Gastrocnemius medialis (tissue), 4 donors: Measurements from ENCODE around the gene ATP6V1F. TPM values are rescaled to one million over a fixed set of nuclear protein-coding genes. Genes with fewer than 3 reads are reported as not detected.

ENCODE experiments used
- ATAC-seq, 2 donors: fragments of 150-250 bp; one replicate each; pipeline ENCODE4 v1.9.1; 2016
- DNase-seq, 2 donors: peaks; one replicate each; pipeline ENCODE4 v3.0.0-alpha.2; 2019
- H3K27ac ChIP-seq, 4 donors: fragments of 200-600 bp; sonication (generic); 1 replicate in 1 of 4; 2 replicates in 3 of 4; pipeline ENCODE4 v1.5.1; 2016 to 2018; ENCODE audit warnings: mild to moderate bottlenecking in 2 of 4, moderate library complexity in 1 of 4
- H3K27me3 ChIP-seq, 3 donors: fragments of 200-600 bp; sonication (generic) in 2 of 3; 1 replicate in 1 of 3; 2 replicates in 2 of 3; pipeline versions ENCODE4 v1.5.1 to v1.6.0; 2016 to 2019; ENCODE audit warnings: mild to moderate bottlenecking in 1 of 3, moderate library complexity in 1 of 3
- H3K36me3 ChIP-seq, 2 donors: fragments of 200-600 bp; sonication (generic) in 1 of 2; one replicate each; pipeline ENCODE4 v1.5.1; 2017 to 2018
- H3K4me1 ChIP-seq, 2 donors: fragments of 200-600 bp; sonication (generic) in 1 of 2; one replicate each; pipeline ENCODE4 v1.5.1; 2016 to 2017; ENCODE audit warnings: mild to moderate bottlenecking in 2 of 2
- H3K4me3 ChIP-seq, 4 donors: fragments of 200-600 bp; sonication (generic) in 3 of 4; 1 replicate in 1 of 4; 2 replicates in 3 of 4; pipeline ENCODE4 v1.5.1; 2016 to 2019; ENCODE audit warnings: mild to moderate bottlenecking in 2 of 4
- H3K9me3 ChIP-seq, 3 donors: fragments of 200-600 bp; sonication (generic) in 2 of 3; 1 replicate in 1 of 3; 2 replicates in 2 of 3; pipeline ENCODE4 v1.5.1; 2016 to 2019
- CTCF ChIP-seq, 5 experiments: fragments of 450-650 bp in 3 of 5; fragments of 200-600 bp in 2 of 5; sonication (generic) in 2 of 5; IDR thresholded peaks in 4 of 5; conservative IDR thresholded peaks in 1 of 5; 1 replicate in 4 of 5; 2 replicates in 1 of 5; pipeline ENCODE4 v1.5.1; 2016 to 2019; ENCODE audit warnings: antibody characterized with exemption in 5 of 5, mild to moderate bottlenecking in 3 of 5, moderate library complexity in 3 of 5
- POLR2A ChIP-seq, 2 donors: fragments of 450-650 bp; IDR thresholded peaks; one replicate each; pipeline ENCODE4 v1.6.1; 2017; ENCODE audit warnings: antibody characterized with exemption in 2 of 2, mild to moderate bottlenecking in 2 of 2, moderate library complexity in 2 of 2
- in situ Hi-C, 4 donors: fragments of 200-750 bp; cut with MboI; loops; one replicate each; pipeline versions ENCODE4 v1.15.0 to v1.8.0; 2017; ENCODE audit warnings: low sequenced_read_pairs in 4 of 4
- intact Hi-C: fragments of 100-400 bp; cut with DNase I; formaldehyde crosslinking; loops from one replicate; pipeline ENCODE4 v1.15.1; 2023; ENCODE audit warnings: low total_unique reads
- total RNA-seq, 4 donors: library from RNA; depleted of rRNA; stranded (reverse); fragments of >200 nt; gene quantifications; one replicate each; pipeline versions ENCODE4 v1.1.0 to v1.2.3, GENCODE V29; 2016

Gene ATP6V1F
- total RNA-seq, 4 donors from 2014 or later = 79.3 to 99.2 (median 82.3) TPM

- intact Hi-C loops = loop anchor here (1.0 kb wide), 1 partner anchor 187 kb away; no protein-coding TSS in a partner anchor
- H3K27ac ChIP-seq = no peak overlapping the region
- H3K36me3 ChIP-seq = no peaks in the 10 kb centered on the region
- no peaks in the 10 kb centered on the region for H3K9me3 ChIP-seq
- TF ChIP-seq CTCF (IDR thresholded peaks at IDR 0.05 in 4 of 5, conservative IDR thresholded peaks at IDR 0.05 in 1 of 5) = peak; percentile 19 to 69 (median 58)
- no peak for TF ChIP-seq POLR2A (IDR thresholded peaks at IDR 0.05)
- no peak overlapping the region for H3K4me3 ChIP-seq
- H3K27me3 ChIP-seq = peaks cover 2 to 9% (median 5%) of the 10 kb centered on the region in 3 donors
- H3K4me1 ChIP-seq = no peaks in the 10 kb centered on the region
- in situ Hi-C loops = loop anchor here in 3 of 4 donors (5.0 to 10.0 kb wide), 2 partner anchors 188 to 190 kb away; no protein-coding TSS in a partner anchor
- ATAC-seq (peak in 1 of 2 donors; percentile 57), DNase-seq (no peak)
Observed at GRCh38 chr7:128904381-128905197, 41.9 kb downstream of the ATP6V1F start.

- no peak for ATAC-seq
- no peak for DNase-seq
- intact Hi-C loops = no loop called here
- TF ChIP-seq CTCF (IDR thresholded peaks at IDR 0.05 in 4 of 5, conservative IDR thresholded peaks at IDR 0.05 in 1 of 5) = no peak
- H3K4me3 ChIP-seq = no peak overlapping the region
- peaks cover 12 to 21% (median 18%) of the 10 kb centered on the region in 3 donors for H3K27me3 ChIP-seq
- H3K4me1 ChIP-seq = no peaks in the 10 kb centered on the region
- no peaks in the 10 kb centered on the region for H3K36me3 ChIP-seq
- no peaks in the 10 kb centered on the region for H3K9me3 ChIP-seq
- H3K27ac ChIP-seq = no peak overlapping the region
- in situ Hi-C loops = loop anchor here in 2 of 4 donors (10.0 kb wide), 1 partner anchor 189 kb away; no protein-coding TSS in a partner anchor
Observed at GRCh38 chr7:128906001-128906765, 43.5 kb downstream of the ATP6V1F start.

- DNase-seq = no peak
- intact Hi-C loops = no loop called here
- Histone ChIP-seq H3K27me3 (peaks cover 12 to 27% (median 26%) of the 10 kb centered on the region in 3 donors), H3K4me3 (no peak overlapping the region), H3K4me1 (no peaks in the 10 kb centered on the region), H3K36me3 (no peaks in the 10 kb centered on the region), H3K27ac (no peak overlapping the region), H3K9me3 (no peaks in the 10 kb centered on the region)
- no peak for TF ChIP-seq POLR2A (IDR thresholded peaks at IDR 0.05)
- no peak for TF ChIP-seq CTCF (IDR thresholded peaks at IDR 0.05 in 4 of 5, conservative IDR thresholded peaks at IDR 0.05 in 1 of 5)
- no peak for ATAC-seq
- in situ Hi-C loops = loop anchor here in 2 of 4 donors (10.0 kb wide), 1 partner anchor 188 kb away; no protein-coding TSS in a partner anchor
Observed at GRCh38 chr7:128906766-128907559, 44.3 kb downstream of the ATP6V1F start.
